GM19395 (cell line): Measurements from ENCODE around the gene RPS25.
"Not testable (repeated sequence)": the region's sequence is repeated elsewhere in the genome, so short reads cannot be mapped to it uniquely, and the experiment has no call there.

Experiments
- ATAC-seq: cut with Tn5 transposase; IDR thresholded peaks from one replicate; pipeline ENCODE4 v1.9.1; 2021; ENCODE audit warnings: mild to moderate bottlenecking, moderate library complexity; ENCODE audit not compliant: unreplicated experiment

RPS25 gene

GRCh38 chr11:119017377-119017776 is 766 bp downstream of the RPS25 start:
- ATAC-seq = not testable (repeated sequence)

- ATAC-seq = no peak
Measured at GRCh38 chr11:119016216-119017009, 1.7 kb downstream of the RPS25 start.

GRCh38 chr11:119015054-119015611 is 3.0 kb downstream of the RPS25 start:
- no peak for ATAC-seq

GRCh38 chr11:119014209-119014924 is 3.8 kb downstream of the RPS25 start:
- no peak for ATAC-seq

- no peak for ATAC-seq
Measured at GRCh38 chr11:119012629-119013170, 5.4 kb downstream of the RPS25 start.

GRCh38 chr11:119011476-119012053 is 6.6 kb downstream of the RPS25 start:
- ATAC-seq = no peak

- no peak for ATAC-seq
Measured at GRCh38 chr11:119006656-119007055, 11.5 kb downstream of the RPS25 start.

GRCh38 chr11:119000906-119001305 is 17.2 kb downstream of the RPS25 start:
- no peak for ATAC-seq

- no peak for ATAC-seq
Measured at GRCh38 chr11:118998822-118999221, 19.3 kb downstream of the RPS25 start.

GRCh38 chr11:118998388-118998717 is 19.8 kb downstream of the RPS25 start:
- peak; percentile 36 for ATAC-seq

GRCh38 chr11:118997627-118998387 is 20.3 kb downstream of the RPS25 start, which contains the start of gene CENATAC:
Gene CENATAC, plus strand, starts transcription at chr11:118998138. Its CDS starts 60 bp downstream, at chr11:118998198.
- ATAC-seq = peak; percentile 88

- ATAC-seq = peak; percentile 10
Measured at GRCh38 chr11:118996926-118997626, 21.1 kb downstream of the RPS25 start.

- ATAC-seq = not testable (repeated sequence)
Measured at GRCh38 chr11:118991486-118992038, 26.6 kb downstream of the RPS25 start.

- ATAC-seq = no peak
Measured at GRCh38 chr11:118988280-118988679, 29.9 kb downstream of the RPS25 start.

GRCh38 chr11:118984825-118985224 is 33.3 kb downstream of the RPS25 start:
- ATAC-seq = no peak

- ATAC-seq = not testable (repeated sequence)
Measured at GRCh38 chr11:118984337-118984736, 33.8 kb downstream of the RPS25 start.

- ATAC-seq = no peak
Measured at GRCh38 chr11:118980191-118980881, 37.8 kb downstream of the RPS25 start.

GRCh38 chr11:118979434-118979833 is 38.7 kb downstream of the RPS25 start:
- no peak for ATAC-seq
